Fibroblast of lung (primary cell): Measurements from ENCODE around the gene CNTN4.

Experiments
- CTCF ChIP-seq, 2 donors: IDR thresholded peaks in 1 of 2; conservative IDR thresholded peaks in 1 of 2; 1 replicate in 1 of 2; 2 replicates in 1 of 2; pipeline ENCODE4 v1.5.1; 2011 to 2012; ENCODE audit warnings: low read length in 2 of 2, control low read depth in 1 of 2, inconsistent platforms in 1 of 2, low read depth in 1 of 2, mild to moderate bottlenecking in 1 of 2
- EZH2 ChIP-seq: IDR thresholded peaks from 2 replicates; pipeline ENCODE4 v1.5.1; 2012; ENCODE audit warnings: low read length, control low read depth, mild to moderate bottlenecking; ENCODE audit errors: missing control alignments

GRCh38 chr3:2554656-2555055 is 456.0 kb downstream of the CNTN4 start:
- no peak for TF ChIP-seq CTCF (conservative IDR thresholded peaks at IDR 0.05 in 1 of 2, IDR thresholded peaks at IDR 0.05 in 1 of 2; ENCODE audit: low read depth in 1 of 2, low read length in 2 of 2)
- TF ChIP-seq EZH2 = no peak
